Activated CD4-positive, alpha-beta T cell treated with anti-CD3 and anti-CD28 coated beads, Interleukin-10, Interleukin-2, amounts not matched to agents 100 ng/mL and 50 ng/mL, durations not matched to agents 16 hours and 8 hours (primary cell): Measurements from ENCODE around the gene ABCA4.

Experiments used
- DNase-seq: peaks from one replicate; pipeline ENCODE4 v3.0.0-alpha.2; 2020

Gene ABCA4

GRCh38 chr1:94047949-94048348 lies 73.0 kb downstream of the ABCA4 start:
- no peak for DNase-seq

- peak; percentile 34 for DNase-seq
Observed at GRCh38 chr1:94045465-94046056, 75.4 kb downstream of the ABCA4 start.

GRCh38 chr1:94044891-94045290 lies 76.1 kb downstream of the ABCA4 start:
- DNase-seq, result no peak

- no peak for DNase-seq
Observed at GRCh38 chr1:94044290-94044790, 76.6 kb downstream of the ABCA4 start.

GRCh38 chr1:94043738-94044289 lies 77.1 kb downstream of the ABCA4 start:
- DNase-seq, result no peak

GRCh38 chr1:94042388-94042787 lies 78.6 kb downstream of the ABCA4 start:
- no peak for DNase-seq

- no peak for DNase-seq
Observed at GRCh38 chr1:94039871-94040569, 80.9 kb downstream of the ABCA4 start.

GRCh38 chr1:94039514-94039870 lies 81.5 kb downstream of the ABCA4 start:
- DNase-seq, result peak; percentile 57

GRCh38 chr1:94038511-94038910 lies 82.4 kb downstream of the ABCA4 start:
- DNase-seq, result no peak

GRCh38 chr1:94037392-94038229 lies 83.3 kb downstream of the ABCA4 start:
- DNase-seq, result peak; percentile 33

- DNase-seq, result no peak
Observed at GRCh38 chr1:94036730-94037129, 84.2 kb downstream of the ABCA4 start.

GRCh38 chr1:94033849-94034248 lies 87.1 kb downstream of the ABCA4 start:
- DNase-seq, result no peak

GRCh38 chr1:94032637-94033036 lies 88.3 kb downstream of the ABCA4 start:
- DNase-seq, result no peak

- no peak for DNase-seq
Observed at GRCh38 chr1:94031591-94031990, 89.4 kb downstream of the ABCA4 start.

- DNase-seq, result no peak
Observed at GRCh38 chr1:94031154-94031553, 89.8 kb downstream of the ABCA4 start.

- no peak for DNase-seq
Observed at GRCh38 chr1:94029130-94029993, 91.6 kb downstream of the ABCA4 start.

- no peak for DNase-seq
Observed at GRCh38 chr1:94027721-94028515, 93.0 kb downstream of the ABCA4 start.

GRCh38 chr1:94026619-94027380 lies 94.1 kb downstream of the ABCA4 start:
- no peak for DNase-seq

- peak; percentile 33 for DNase-seq
Observed at GRCh38 chr1:94025383-94026340, 95.3 kb downstream of the ABCA4 start.
